Measurements from ENCODE around the gene SBNO2. TPM values are rescaled to one million over a fixed set of nuclear protein-coding genes. Genes with fewer than 3 reads are reported as not detected.

SBNO2 gene
- total and polyA plus RNA-seq, 2 experiments from 2014 or later, result 6.9 to 35.4 TPM

DNA sequence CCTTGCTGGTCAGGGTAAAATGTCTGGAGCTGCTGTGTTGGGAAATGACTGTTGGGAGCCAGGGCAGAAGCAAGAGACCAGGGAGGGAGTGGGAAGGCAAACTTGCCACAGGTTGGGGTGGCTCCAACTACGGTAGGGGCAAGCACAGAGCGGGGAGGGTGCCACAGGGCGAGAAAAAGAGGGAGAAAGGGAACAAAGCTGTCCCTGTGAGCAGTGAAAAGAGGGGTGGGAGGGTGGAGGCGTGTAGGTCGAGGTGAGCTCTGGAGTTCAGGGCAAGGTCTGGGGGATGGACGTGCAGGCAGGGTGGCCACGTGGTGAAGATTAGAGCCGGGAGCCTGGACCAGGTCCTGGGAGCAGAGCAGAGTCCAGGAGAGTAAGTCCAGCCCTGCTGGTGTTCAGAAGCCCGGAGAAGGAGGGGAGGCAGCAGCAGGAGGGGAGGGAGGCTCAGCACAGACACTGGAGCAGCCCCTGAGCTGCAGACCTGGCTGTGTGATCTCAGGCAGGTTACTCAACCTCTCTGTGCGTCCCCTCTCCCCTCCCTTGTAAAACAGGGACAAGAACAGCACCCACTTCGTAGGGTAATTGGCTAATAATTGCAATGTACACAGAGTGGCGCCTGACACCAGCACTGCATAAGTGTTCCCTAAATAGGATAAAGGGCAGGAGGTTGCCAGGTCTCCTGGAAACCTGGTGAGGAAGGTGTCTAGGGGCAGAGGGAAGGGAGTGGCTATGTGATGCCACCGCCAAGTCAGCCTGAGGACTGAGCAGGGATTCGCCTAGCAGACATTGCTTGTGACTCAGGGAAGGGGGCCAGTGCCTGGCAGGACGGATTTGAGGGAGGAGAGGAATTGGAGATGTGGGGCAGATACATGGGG is 75.7 kb downstream of the SBNO2 start (continued):
- TF ChIP-seq, protein P1, sequence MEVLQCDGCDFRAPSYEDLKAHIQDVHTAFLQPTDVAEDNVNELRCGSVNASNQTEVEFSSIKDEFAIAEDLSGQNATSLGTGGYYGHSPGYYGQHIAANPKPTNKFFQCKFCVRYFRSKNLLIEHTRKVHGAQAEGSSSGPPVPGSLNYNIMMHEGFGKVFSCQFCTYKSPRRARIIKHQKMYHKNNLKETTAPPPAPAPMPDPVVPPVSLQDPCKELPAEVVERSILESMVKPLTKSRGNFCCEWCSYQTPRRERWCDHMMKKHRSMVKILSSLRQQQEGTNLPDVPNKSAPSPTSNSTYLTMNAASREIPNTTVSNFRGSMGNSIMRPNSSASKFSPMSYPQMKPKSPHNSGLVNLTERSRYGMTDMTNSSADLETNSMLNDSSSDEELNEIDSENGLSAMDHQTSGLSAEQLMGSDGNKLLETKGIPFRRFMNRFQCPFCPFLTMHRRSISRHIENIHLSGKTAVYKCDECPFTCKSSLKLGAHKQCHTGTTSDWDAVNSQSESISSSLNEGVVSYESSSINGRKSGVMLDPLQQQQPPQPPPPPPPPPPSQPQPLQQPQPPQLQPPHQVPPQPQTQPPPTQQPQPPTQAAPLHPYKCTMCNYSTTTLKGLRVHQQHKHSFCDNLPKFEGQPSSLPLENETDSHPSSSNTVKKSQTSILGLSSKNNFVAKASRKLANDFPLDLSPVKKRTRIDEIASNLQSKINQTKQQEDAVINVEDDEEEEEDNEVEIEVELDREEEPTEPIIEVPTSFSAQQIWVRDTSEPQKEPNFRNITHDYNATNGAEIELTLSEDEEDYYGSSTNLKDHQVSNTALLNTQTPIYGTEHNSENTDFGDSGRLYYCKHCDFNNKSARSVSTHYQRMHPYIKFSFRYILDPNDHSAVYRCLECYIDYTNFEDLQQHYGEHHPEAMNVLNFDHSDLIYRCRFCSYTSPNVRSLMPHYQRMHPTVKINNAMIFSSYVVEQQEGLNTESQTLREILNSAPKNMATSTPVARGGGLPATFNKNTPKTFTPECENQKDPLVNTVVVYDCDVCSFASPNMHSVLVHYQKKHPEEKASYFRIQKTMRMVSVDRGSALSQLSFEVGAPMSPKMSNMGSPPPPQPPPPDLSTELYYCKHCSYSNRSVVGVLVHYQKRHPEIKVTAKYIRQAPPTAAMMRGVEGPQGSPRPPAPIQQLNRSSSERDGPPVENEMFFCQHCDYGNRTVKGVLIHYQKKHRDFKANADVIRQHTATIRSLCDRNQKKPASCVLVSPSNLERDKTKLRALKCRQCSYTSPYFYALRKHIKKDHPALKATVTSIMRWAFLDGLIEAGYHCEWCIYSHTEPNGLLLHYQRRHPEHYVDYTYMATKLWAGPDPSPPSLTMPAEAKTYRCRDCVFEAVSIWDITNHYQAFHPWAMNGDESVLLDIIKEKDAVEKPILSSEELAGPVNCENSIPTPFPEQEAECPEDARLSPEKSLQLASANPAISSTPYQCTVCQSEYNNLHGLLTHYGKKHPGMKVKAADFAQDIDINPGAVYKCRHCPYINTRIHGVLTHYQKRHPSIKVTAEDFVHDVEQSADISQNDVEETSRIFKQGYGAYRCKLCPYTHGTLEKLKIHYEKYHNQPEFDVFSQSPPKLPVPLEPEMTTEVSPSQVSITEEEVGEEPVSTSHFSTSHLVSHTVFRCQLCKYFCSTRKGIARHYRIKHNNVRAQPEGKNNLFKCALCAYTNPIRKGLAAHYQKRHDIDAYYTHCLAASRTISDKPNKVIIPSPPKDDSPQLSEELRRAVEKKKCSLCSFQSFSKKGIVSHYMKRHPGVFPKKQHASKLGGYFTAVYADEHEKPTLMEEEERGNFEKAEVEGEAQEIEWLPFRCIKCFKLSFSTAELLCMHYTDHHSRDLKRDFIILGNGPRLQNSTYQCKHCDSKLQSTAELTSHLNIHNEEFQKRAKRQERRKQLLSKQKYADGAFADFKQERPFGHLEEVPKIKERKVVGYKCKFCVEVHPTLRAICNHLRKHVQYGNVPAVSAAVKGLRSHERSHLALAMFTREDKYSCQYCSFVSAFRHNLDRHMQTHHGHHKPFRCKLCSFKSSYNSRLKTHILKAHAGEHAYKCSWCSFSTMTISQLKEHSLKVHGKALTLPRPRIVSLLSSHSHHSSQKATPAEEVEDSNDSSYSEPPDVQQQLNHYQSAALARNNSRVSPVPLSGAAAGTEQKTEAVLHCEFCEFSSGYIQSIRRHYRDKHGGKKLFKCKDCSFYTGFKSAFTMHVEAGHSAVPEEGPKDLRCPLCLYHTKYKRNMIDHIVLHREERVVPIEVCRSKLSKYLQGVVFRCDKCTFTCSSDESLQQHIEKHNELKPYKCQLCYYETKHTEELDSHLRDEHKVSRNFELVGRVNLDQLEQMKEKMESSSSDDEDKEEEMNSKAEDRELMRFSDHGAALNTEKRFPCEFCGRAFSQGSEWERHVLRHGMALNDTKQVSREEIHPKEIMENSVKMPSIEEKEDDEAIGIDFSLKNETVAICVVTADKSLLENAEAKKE (CRISPR knock-in tag; IDR thresholded peaks at IDR 0.05), result no peak
- TF ChIP-seq ZNF331 (CRISPR knock-in tag; IDR thresholded peaks at IDR 0.05; ENCODE audit: low read depth) (no peak), CREB1 (CRISPR knock-in tag; IDR thresholded peaks at IDR 0.05; ENCODE audit: low read depth) (no peak), STAT1 (IDR thresholded peaks at IDR 0.05; ENCODE audit: unreplicated experiment) (no peak), NANOG (IDR thresholded peaks at IDR 0.05; ENCODE audit: borderline replicate concordance) (no peak), EZH2 (IDR thresholded peaks at IDR 0.05; ENCODE audit: low read depth, unreplicated experiment) (no peak)

DNA sequence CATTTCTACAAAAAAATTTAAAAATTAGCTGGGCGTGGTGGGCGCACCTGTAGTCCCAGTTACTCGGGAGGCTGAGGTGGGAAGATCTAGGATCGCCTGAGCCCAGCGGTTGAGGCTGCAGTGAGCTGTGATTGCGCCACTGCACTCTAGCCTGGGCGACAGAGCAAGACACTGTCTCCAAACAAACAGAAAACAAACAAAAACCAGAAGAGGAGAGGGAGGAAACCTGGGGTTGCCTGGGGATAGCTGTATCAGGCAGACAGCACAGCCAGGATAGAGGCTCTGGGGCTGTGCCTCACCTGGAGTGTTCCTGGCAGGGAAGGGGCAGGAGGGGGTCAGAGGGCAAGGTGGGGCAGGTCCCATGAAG is 76.3 kb downstream of the SBNO2 start:
- Mint-ChIP-seq H3K9me3 (no peaks in the 10 kb centered on the region), H3K36me3 (ENCODE audit: low read depth) (peaks cover 9% of the 10 kb centered on the region), H3K4me1 (peaks cover 14% of the 10 kb centered on the region), H3K4me3 (no peak overlapping the region; the same call in 2 of the 3 replicates), H3K27ac (no peak overlapping the region), H3K27me3 (ENCODE audit: insufficient read depth, low read depth, poor library complexity) (peaks cover 26% of the 10 kb centered on the region)
- DNase-seq (ENCODE audit: low spot score) (no peak), ATAC-seq (no peak)
- H3K36me3 ChIP-seq (ENCODE audit: insufficient read depth), result no peaks in the 10 kb centered on the region
- H3K9me2 ChIP-seq (ENCODE audit: insufficient read depth), result no peaks in the 10 kb centered on the region
- no peak overlapping the region for H3K4me2 ChIP-seq
- peaks cover 22% of the 10 kb centered on the region for H3F3A ChIP-seq (replicated peaks; ENCODE audit: low read depth)
- H3K4me1 ChIP-seq (ENCODE audit: insufficient read depth), result peaks cover 10% of the 10 kb centered on the region
- H4K20me1 ChIP-seq (replicated peaks; ENCODE audit: insufficient read depth), result peaks cover 10% of the 10 kb centered on the region
- H3K79me2 ChIP-seq (replicated peaks; ENCODE audit: insufficient read depth), result peaks cover 23% of the 10 kb centered on the region
- H3K27ac ChIP-seq (ENCODE audit: low read depth), result no peak overlapping the region
- no peaks in the 10 kb centered on the region for H3K27me3 ChIP-seq (ENCODE audit: insufficient read depth)
- H2AFZ ChIP-seq, result no peak overlapping the region
- H3K4me3 ChIP-seq, result no peak overlapping the region
- TF ChIP-seq, protein P2, sequence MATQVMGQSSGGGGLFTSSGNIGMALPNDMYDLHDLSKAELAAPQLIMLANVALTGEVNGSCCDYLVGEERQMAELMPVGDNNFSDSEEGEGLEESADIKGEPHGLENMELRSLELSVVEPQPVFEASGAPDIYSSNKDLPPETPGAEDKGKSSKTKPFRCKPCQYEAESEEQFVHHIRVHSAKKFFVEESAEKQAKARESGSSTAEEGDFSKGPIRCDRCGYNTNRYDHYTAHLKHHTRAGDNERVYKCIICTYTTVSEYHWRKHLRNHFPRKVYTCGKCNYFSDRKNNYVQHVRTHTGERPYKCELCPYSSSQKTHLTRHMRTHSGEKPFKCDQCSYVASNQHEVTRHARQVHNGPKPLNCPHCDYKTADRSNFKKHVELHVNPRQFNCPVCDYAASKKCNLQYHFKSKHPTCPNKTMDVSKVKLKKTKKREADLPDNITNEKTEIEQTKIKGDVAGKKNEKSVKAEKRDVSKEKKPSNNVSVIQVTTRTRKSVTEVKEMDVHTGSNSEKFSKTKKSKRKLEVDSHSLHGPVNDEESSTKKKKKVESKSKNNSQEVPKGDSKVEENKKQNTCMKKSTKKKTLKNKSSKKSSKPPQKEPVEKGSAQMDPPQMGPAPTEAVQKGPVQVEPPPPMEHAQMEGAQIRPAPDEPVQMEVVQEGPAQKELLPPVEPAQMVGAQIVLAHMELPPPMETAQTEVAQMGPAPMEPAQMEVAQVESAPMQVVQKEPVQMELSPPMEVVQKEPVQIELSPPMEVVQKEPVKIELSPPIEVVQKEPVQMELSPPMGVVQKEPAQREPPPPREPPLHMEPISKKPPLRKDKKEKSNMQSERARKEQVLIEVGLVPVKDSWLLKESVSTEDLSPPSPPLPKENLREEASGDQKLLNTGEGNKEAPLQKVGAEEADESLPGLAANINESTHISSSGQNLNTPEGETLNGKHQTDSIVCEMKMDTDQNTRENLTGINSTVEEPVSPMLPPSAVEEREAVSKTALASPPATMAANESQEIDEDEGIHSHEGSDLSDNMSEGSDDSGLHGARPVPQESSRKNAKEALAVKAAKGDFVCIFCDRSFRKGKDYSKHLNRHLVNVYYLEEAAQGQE (IDR thresholded peaks at IDR 0.05; ENCODE audit: unreplicated experiment), result no peak
- TF ChIP-seq POLR2AphosphoS5 (IDR thresholded peaks at IDR 0.05; ENCODE audit: low read depth) (no peak), EZH2 (IDR thresholded peaks at IDR 0.05; ENCODE audit: low read depth, unreplicated experiment) (no peak), CREB1 (CRISPR knock-in tag; IDR thresholded peaks at IDR 0.05; ENCODE audit: low read depth) (no peak), NANOG (IDR thresholded peaks at IDR 0.05; ENCODE audit: borderline replicate concordance) (no peak), ZNF114 (CRISPR knock-in tag; IDR thresholded peaks at IDR 0.05) (no peak), EZH2phosphoT487 (IDR thresholded peaks at IDR 0.05; ENCODE audit: unreplicated experiment) (no peak), JUNB (IDR thresholded peaks at IDR 0.05; ENCODE audit: unreplicated experiment) (no peak), STAT1 (IDR thresholded peaks at IDR 0.05; ENCODE audit: unreplicated experiment) (no peak), ZNF331 (CRISPR knock-in tag; IDR thresholded peaks at IDR 0.05; ENCODE audit: low read depth) (no peak)
- TF ChIP-seq, protein P3, sequence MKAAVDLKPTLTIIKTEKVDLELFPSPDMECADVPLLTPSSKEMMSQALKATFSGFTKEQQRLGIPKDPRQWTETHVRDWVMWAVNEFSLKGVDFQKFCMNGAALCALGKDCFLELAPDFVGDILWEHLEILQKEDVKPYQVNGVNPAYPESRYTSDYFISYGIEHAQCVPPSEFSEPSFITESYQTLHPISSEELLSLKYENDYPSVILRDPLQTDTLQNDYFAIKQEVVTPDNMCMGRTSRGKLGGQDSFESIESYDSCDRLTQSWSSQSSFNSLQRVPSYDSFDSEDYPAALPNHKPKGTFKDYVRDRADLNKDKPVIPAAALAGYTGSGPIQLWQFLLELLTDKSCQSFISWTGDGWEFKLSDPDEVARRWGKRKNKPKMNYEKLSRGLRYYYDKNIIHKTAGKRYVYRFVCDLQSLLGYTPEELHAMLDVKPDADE (IDR thresholded peaks at IDR 0.05), result no peak

Measured in GM23338 (cell line).